Measurements from ENCODE around the gene CCDC9B. TPM values are rescaled to one million over a fixed set of nuclear protein-coding genes. Genes with fewer than 3 reads are reported as not detected.

CCDC9B gene
- total RNA-seq, 1 experiment from 2014 or later: 1.4 TPM

- TF ChIP-seq TEAD1 (CRISPR knock-in tag; IDR thresholded peaks at IDR 0.05) (no peak), E2F5 (CRISPR knock-in tag; IDR thresholded peaks at IDR 0.05) (no peak), ZNF263 (CRISPR knock-in tag; IDR thresholded peaks at IDR 0.05; ENCODE audit: low read depth) (no peak), ZNF281 (CRISPR knock-in tag; IDR thresholded peaks at IDR 0.05) (no peak), AR (CRISPR knock-in tag; IDR thresholded peaks at IDR 0.05) (no peak), TCF7 (CRISPR knock-in tag; IDR thresholded peaks at IDR 0.05; ENCODE audit: low read depth) (no peak), FOXP1 (CRISPR knock-in tag; IDR thresholded peaks at IDR 0.05; ENCODE audit: borderline replicate concordance) (no peak), ZBTB43 (CRISPR knock-in tag; IDR thresholded peaks at IDR 0.05) (no peak), AFF4 (CRISPR knock-in tag; IDR thresholded peaks at IDR 0.05; ENCODE audit: borderline replicate concordance) (no peak)
Measured at GRCh38 chr15:40338921-40339620, 1.7 kb downstream of the CCDC9B start (continued).

GRCh38 chr15:40338041-40338657, 2.6 kb downstream of the CCDC9B start:
- no peaks in the 10 kb centered on the region for H3K9me3 Mint-ChIP-seq
- ChIA-PET POLR2A (interaction anchor here (1.6 to 2.8 kb wide), 3 partner anchors 10 to 83 kb away, joined by 6 to 10 read pairs (median 6); partner anchors contain the start of gene INAFM2), CTCF (interaction anchor here (0.6 to 9.6 kb wide), 45 partner anchors 10 to 293 kb away, joined by 3 to 264 read pairs (median 9); partner anchors contain the start of genes BAHD1, DISP2, INAFM2 and IVD)
- H3K4me3 Mint-ChIP-seq: 0 out of 2 replicates have a peak overlapping the region, but pooled peaks have one; percentile 27
- DNase-seq (ENCODE audit: low spot score) (peak; percentile 92), ATAC-seq (peak; percentile 82)
- H3K27me3 Mint-ChIP-seq (ENCODE audit: low read depth): peaks cover 5% of the 10 kb centered on the region
- H3K36me3 Mint-ChIP-seq: no peaks in the 10 kb centered on the region
- H3K27ac Mint-ChIP-seq: no peak overlapping the region
- peaks cover 42% of the 10 kb centered on the region for H3K4me1 Mint-ChIP-seq
- no peak for TF ChIP-seq ZNF138 (CRISPR knock-in tag; conservative IDR thresholded peaks at IDR 0.05)
- no peak for TF ChIP-seq OVOL2 (CRISPR knock-in tag; IDR thresholded peaks at IDR 0.05; ENCODE audit: borderline replicate concordance)
- TF ChIP-seq NR3C1 (CRISPR knock-in tag; conservative IDR thresholded peaks at IDR 0.05; ENCODE audit: low read depth): no peak
- no peak for TF ChIP-seq KAT7 (CRISPR knock-in tag; IDR thresholded peaks at IDR 0.05; ENCODE audit: borderline replicate concordance)
- no peak for TF ChIP-seq ZNF396 (CRISPR knock-in tag; IDR thresholded peaks at IDR 0.05; ENCODE audit: borderline replicate concordance)
- TF ChIP-seq PRRX2 (CRISPR knock-in tag; IDR thresholded peaks at IDR 0.05): no peak
- peak; percentile 26; the same call in 1 of the 2 replicates for TF ChIP-seq MAX (CRISPR knock-in tag; IDR thresholded peaks at IDR 0.05)
- no peak for TF ChIP-seq CREB1 (CRISPR knock-in tag; IDR thresholded peaks at IDR 0.05)
- TF ChIP-seq USF2 (CRISPR knock-in tag; IDR thresholded peaks at IDR 0.05): no peak
- TF ChIP-seq JAZF1 (CRISPR knock-in tag; IDR thresholded peaks at IDR 0.05): no peak
- TF ChIP-seq ZNF232 (CRISPR knock-in tag; IDR thresholded peaks at IDR 0.05): no peak
- no peak for TF ChIP-seq GTF2I (CRISPR knock-in tag; conservative IDR thresholded peaks at IDR 0.05)

Data from WTC11 (cell line).